Adrenal gland (tissue), 5 donors: ENCODE results near the gene PPM1M.

Experiments used
- CTCF ChIP-seq, 6 experiments: fragments of 450-650 bp in 4 of 6; fragments of 200-600 bp in 2 of 6; sonication (generic) in 1 of 6; IDR thresholded peaks; 1 replicate in 5 of 6; 2 replicates in 1 of 6; pipeline versions ENCODE4 v1.5.1 to v1.8.0; 2016 to 2021; ENCODE audit warnings: antibody characterized with exemption in 6 of 6, mild to moderate bottlenecking in 2 of 6, moderate library complexity in 1 of 6
- POLR2A ChIP-seq, 2 donors: fragments of 450-650 bp; IDR thresholded peaks; one replicate each; pipeline ENCODE4 v1.6.1; 2017; ENCODE audit warnings: antibody characterized with exemption in 2 of 2, mild to moderate bottlenecking in 2 of 2, moderate library complexity in 1 of 2
- donor health status: DM: no; HTN: no; CAD: no.

- TF ChIP-seq CTCF (IDR thresholded peaks at IDR 0.05) (peak; percentile 12 to 59 (median 48)), POLR2A (IDR thresholded peaks at IDR 0.05) (no peak)
Observed at GRCh38 chr3:52291508-52292181, 46.1 kb downstream of the PPM1M start.
